ENCODE measurements around the gene COL6A3.

DNA sequence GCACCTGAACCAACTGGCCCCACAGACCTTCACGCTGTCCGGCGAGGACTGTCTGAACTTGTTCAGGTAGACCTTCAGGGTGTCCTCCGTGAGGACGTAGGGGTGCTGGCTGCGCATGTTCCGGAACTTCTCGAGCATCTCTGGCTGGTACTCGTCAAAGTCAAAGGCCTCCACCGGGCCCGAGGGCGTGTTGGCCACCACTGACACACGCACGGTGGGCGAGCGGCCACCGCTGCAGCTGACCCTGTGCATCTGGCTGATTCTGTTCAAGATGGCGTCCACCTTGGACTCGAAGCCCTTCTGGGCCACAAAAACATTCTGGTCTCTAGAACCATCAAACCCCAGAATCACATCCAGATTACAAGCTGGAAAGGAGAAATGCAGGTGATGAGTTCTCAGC is 48.3 kb downstream of the COL6A3 start:
- TF ChIP-seq, protein P1, sequence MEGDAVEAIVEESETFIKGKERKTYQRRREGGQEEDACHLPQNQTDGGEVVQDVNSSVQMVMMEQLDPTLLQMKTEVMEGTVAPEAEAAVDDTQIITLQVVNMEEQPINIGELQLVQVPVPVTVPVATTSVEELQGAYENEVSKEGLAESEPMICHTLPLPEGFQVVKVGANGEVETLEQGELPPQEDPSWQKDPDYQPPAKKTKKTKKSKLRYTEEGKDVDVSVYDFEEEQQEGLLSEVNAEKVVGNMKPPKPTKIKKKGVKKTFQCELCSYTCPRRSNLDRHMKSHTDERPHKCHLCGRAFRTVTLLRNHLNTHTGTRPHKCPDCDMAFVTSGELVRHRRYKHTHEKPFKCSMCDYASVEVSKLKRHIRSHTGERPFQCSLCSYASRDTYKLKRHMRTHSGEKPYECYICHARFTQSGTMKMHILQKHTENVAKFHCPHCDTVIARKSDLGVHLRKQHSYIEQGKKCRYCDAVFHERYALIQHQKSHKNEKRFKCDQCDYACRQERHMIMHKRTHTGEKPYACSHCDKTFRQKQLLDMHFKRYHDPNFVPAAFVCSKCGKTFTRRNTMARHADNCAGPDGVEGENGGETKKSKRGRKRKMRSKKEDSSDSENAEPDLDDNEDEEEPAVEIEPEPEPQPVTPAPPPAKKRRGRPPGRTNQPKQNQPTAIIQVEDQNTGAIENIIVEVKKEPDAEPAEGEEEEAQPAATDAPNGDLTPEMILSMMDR (optimal IDR thresholded peaks at IDR 0.05 in 1 of 3, IDR thresholded peaks at IDR 0.05 in 1 of 3, conservative IDR thresholded peaks at IDR 0.05 in 1 of 3; ENCODE audit: extremely low read depth in 1 of 3, insufficient read depth in 2 of 3, low read length in 3 of 3), result no peak
- TF ChIP-seq EZH2 (IDR thresholded peaks at IDR 0.05; ENCODE audit: low read length), result no peak
